Measurements from ENCODE around the gene CEL.

Gene CEL

GRCh38 chr9:133050781-133051180, 11.0 kb upstream of the CEL start:
- CTCF ChIA-PET: interaction anchor here (1.1 to 2.1 kb wide), 4 partner anchors 10 to 108 kb away, joined by 3 to 7 read pairs (median 4); no protein-coding TSS in a partner anchor

GRCh38 chr9:133051281-133051900, 10.4 kb upstream of the CEL start:
- DNase-seq (ENCODE audit: extremely low spot score): no peak
- ChIA-PET POLR2A (no interaction called here), CTCF (interaction anchor here (1.2 to 2.1 kb wide), 3 partner anchors 10 to 95 kb away, joined by 4 to 7 read pairs (median 4); no protein-coding TSS in a partner anchor)
- TF ChIP-seq CTCF (IDR thresholded peaks at IDR 0.05; ENCODE audit: control extremely low read depth, extremely low read depth, low read depth, missing control alignments): no peak

More at GRCh38 chr9:133050781-133051180, 11.0 kb upstream of the CEL start:
- TF ChIP-seq CTCF (IDR thresholded peaks at IDR 0.05; ENCODE audit: control extremely low read depth, extremely low read depth, low read depth, missing control alignments): no peak
- POLR2A ChIA-PET: no interaction called here
- no peak for DNase-seq (ENCODE audit: extremely low spot score)

- TF ChIP-seq CTCF (IDR thresholded peaks at IDR 0.05; ENCODE audit: control extremely low read depth, extremely low read depth, low read depth, missing control alignments): no peak
- DNase-seq (ENCODE audit: extremely low spot score): no peak
- ChIA-PET POLR2A (no interaction called here), CTCF (interaction anchor here (2.1 kb wide), 1 partner anchor 92 kb away, joined by 7 read pairs; no protein-coding TSS in a partner anchor)
Observed at GRCh38 chr9:133051966-133052539, 9.7 kb upstream of the CEL start.

GRCh38 chr9:133054194-133054890, 7.4 kb upstream of the CEL start:
- TF ChIP-seq CTCF (IDR thresholded peaks at IDR 0.05; ENCODE audit: control extremely low read depth, extremely low read depth, low read depth, missing control alignments): no peak
- peak; percentile 11 for DNase-seq (ENCODE audit: extremely low spot score)
- CTCF ChIA-PET: interaction anchor here (1.3 kb wide), 1 partner anchor 92 kb away, joined by 4 read pairs; no protein-coding TSS in a partner anchor
- POLR2A ChIA-PET: no interaction called here

GRCh38 chr9:133054966-133055365, 6.8 kb upstream of the CEL start:
- peak; percentile 11 for DNase-seq (ENCODE audit: extremely low spot score)
- POLR2A ChIA-PET: no interaction called here
- CTCF ChIA-PET: interaction anchor here (1.3 kb wide), 1 partner anchor 92 kb away, joined by 4 read pairs; no protein-coding TSS in a partner anchor
- TF ChIP-seq CTCF (IDR thresholded peaks at IDR 0.05; ENCODE audit: control extremely low read depth, extremely low read depth, low read depth, missing control alignments): no peak

- ChIA-PET CTCF (interaction anchor here (1.1 to 3.0 kb wide), 2 partner anchors 34 to 89 kb away, joined by 3 to 12 read pairs; no protein-coding TSS in a partner anchor), POLR2A (no interaction called here)
- no peak for TF ChIP-seq CTCF (IDR thresholded peaks at IDR 0.05; ENCODE audit: control extremely low read depth, extremely low read depth, low read depth, missing control alignments)
- no peak for DNase-seq (ENCODE audit: extremely low spot score)
Observed at GRCh38 chr9:133055788-133056420, 5.9 kb upstream of the CEL start.

Data from GM10248 (cell line).